ENCODE measurements around the gene CTTN.

Gene CTTN

DNA sequence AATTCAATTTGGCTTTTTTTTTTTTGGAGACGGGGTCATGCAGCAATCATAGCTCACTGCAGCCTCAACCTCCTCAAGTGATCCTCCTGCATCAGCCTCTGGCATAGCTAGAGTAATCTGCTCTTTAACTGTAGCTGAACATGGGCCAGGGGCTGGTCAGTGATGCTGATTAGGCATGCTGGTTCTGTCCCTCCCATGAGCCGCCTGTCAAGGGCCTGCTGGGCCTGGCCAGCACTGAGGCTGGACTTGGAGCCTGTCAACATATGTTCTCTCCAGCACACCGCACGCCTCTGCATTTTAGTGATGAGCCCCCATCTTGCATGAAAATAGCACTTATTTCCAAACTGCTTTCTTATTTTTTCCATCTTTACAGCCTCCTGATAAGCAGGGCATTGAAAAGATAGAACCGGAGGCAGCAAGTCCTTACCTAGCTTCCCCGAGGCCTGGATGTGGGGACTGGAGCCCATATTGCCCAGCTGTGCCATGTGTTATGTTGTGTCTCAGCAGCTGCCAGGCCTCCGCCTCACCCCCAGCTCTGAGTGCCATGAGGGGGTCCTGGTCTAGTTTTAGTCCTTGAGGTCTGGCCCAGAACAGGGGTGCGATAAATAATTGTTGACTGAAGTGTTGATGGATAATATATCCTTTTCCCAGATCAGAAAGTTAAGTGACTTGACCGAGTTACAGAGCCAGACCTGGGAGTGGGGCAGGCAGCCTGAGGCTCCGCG is 80.0 kb downstream of the CTTN start:
- no peak for DNase-seq

DNA sequence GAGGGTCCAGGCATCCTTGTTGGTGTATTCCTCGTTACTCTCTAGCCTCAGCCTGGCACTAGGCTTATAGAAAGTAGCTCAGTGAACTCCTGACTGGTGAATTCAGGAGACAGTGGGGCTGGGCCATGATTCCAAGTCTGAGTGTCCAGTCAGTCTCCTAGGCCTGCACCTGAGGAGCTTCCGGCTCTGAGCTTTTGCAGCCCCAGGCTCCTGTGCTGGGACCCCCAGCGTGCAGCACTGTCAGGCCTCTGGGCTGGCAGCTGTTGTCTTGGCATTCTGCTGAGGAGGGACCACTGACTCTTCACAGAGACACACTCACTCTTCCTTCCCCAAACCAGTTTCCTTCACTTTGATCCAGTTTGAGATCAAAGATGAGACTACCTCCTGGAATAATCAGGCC is 82.4 kb downstream of the CTTN start:
- no peak for DNase-seq

DNA sequence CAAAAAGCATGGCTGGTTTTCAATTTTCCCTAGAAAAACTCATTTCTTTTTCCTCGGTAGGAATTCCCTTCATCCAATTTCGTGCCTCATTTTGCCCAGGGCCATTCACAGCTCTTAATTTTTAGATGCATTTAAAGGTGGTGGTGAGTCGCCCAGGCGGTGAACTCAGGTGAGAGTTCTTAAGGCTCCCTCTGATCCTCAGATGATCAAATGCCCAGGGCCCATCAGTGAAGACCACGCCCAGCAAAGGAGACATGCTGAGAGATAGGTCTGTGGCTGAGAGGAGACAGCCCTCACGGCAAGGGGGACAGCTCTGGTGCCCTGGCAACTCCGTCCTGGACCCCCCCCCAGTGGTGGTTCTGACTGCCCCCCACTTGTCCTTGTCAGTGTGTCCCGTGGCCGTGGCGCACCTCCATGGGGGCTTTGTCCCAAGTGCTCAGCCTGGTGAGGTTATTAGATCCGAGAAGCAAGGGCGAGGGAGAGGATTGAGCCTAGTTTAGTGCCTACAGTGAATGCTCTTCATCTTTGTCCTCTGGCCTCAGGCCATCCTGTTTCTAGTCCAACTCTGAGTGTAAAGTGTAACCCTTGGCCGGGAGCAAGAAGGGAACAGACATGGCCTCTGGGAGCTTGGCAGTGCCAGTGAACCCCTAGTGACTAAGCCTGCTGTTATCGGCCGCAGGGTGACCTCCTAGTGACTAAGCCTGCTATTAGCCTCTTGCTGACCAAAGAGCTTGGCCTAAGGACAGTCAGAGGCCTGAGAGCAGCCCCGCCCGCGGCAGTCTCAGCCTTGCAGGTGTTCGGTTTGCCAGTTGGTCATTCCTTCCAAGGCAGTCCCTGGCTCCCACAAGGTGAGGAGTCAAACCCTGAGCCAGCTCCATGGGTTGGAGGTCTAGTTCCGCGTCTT is 83.5 kb downstream of the CTTN start:
- DNase-seq: no peak

DNA sequence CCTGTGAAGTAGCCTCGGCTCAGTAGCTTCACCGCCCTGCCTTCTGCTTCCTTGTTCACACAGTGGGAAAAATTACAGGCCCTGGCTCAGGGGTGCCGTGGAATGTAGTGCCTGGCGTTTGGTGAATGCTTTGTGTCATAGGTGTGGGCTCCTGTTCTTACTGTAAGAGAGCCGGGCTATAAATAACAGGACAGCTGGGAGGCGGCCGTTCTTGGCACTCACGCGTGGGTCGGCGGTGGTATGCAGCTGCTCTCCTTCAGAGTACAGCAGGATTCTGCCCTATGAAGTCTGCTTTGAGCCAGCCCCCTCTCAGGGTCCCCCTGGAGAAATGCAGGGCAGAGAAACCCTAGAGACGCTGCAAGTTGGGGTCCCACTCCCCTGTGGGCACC is 84.2 kb downstream of the CTTN start:
- no peak for DNase-seq

DNA sequence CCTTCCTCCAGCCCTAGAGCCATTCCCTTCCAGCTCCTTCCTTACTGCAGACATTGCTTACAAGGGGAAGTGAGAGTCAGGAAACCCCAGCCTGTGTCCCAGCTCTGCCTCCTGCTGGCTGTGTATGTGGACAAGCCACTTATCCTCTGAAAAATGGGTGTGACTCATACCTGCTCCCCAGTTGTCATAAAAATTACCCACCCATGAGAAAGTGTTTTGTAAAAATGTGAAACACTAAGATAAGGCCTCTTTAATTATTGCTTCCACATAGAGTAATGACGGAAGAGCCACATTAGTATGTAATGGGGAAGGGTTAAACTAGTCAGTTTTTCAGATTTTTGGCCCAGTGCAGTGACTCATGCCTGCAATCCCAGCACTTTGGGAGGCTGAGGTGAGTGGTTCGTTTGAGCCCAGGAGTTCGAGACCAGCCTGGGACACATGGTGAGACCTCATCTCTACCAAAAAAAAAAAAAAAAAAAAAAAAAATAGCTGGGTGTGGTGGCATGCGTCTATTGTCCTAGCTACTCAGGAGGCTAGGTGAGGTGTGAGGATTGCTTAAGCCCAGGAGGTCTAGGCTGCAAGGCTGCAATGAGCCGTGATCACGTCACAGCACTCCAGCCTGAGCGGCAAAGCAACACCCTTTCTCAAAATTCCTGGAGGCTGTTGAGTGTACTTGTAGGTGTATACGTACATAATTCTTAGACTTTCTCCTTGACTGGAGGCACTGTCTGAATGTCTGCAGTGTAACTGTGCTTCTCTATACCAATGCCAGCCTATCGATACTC is 84.9 kb downstream of the CTTN start:
- DNase-seq: no peak

DNA sequence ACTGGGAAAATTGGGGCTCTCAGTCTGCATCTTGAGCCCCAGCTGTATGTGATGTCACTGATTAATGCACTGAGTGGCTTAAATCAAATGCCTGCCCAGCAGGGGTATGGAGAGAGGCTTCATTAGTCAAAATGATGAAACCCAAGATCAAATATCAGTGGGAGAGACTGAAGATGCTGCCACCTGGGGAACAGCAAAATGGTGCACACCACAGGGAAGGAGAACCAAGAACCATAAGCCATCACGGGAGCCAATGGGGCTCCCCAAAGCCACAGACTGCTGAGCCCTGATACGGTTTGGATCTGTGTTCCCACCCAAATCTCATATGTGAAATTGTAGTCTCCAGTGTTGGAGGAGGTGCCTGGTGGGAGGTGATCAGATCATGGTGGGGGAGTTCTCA is 85.6 kb downstream of the CTTN start:
- no peak for DNase-seq

DNA sequence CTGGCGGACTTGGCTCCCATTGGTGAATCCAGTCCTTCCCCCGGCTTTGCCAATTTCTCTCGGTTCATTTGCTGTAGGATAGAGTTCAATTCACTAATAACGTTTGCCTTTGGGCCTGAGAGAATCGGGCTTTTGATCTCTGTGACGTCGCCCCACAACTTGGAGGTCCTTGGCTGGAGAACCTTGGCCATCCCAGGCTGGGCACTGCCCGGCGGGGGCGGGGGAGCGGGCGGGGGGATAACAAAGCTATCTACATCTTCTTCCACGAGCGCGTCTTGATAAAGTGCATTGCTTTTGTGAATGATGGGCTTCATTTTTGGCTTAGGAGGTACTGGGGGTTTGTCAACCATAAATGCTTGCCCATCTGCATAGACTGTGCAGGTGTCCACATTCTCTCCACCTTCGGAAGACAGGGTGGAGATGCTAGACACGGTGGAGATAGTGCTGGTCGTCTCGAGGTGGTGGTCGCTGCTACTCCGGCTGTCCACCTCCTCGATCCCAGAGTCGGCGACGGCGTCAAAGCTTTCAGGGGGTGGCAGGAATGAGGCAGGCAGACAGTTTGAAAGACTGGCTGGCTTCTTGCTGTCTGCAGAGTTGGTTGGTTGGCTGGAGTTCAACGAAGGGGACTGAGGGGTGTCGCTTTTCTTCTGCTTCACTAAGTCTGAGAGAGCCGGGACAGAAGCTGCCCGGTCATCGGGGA is 87.1 kb downstream of the CTTN start:
- no peak for DNase-seq

DNA sequence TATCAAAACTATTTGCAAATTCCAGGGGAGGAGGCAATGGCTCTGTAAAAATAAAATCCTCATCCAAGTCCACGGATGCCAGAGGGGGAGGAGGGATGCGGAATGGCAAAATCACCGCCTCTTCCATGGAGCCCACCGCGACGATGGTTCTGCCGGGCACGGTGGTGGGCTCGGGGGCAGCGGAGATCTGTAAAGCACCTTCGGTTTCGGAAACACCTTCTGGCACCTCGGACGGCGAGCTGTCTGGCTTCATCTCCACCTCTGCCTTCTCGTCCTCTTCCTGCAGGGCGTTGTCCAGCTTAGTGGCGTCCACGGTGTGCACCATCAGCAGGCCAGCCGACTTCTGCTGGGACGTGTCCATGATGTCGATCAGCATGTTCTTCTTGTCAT is 87.7 kb downstream of the CTTN start:
- no peak for DNase-seq
